Activated T-cell treated with anti-CD3 and anti-CD28 coated beads, Interleukin-2, amount 50 U/mL, for 72 hours (primary cell): ENCODE results near the gene CAPN3. TPM values are rescaled to one million over a fixed set of nuclear protein-coding genes. Genes with fewer than 3 reads are reported as not detected.

Experiments used
- ATAC-seq, 2 donors: fragments of 150-1000 bp; cut with Tn5 transposase; replicated peaks in 1 of 2; 2 replicates each; pipeline ENCODE4 v1.10.0; 2021; ENCODE audit warnings: moderate library complexity in 2 of 2, mild to moderate bottlenecking in 1 of 2
- DNase-seq, 2 donors: peaks; one replicate each; pipeline ENCODE4 v3.0.0; 2021 to 2022; ENCODE audit warnings: mixed read lengths in 1 of 2
- H3K27ac Mint-ChIP-seq: one replicate; pipeline ENCODE4 v1.8.0; 2022; ENCODE audit warnings: mild to moderate bottlenecking, moderate library complexity, mixed read lengths
- H3K27me3 Mint-ChIP-seq: one replicate; pipeline ENCODE4 v1.8.0; 2022; ENCODE audit warnings: low read depth, mixed read lengths
- H3K36me3 Mint-ChIP-seq, 2 donors: one replicate each; pipeline ENCODE4 v1.8.0; 2022; ENCODE audit warnings: mixed read lengths in 2 of 2, mild to moderate bottlenecking in 1 of 2; ENCODE audit not compliant: insufficient read depth in 2 of 2
- H3K4me1 Mint-ChIP-seq: one replicate; pipeline ENCODE4 v1.8.0; 2022; ENCODE audit warnings: low read depth, mixed read lengths
- H3K4me3 Mint-ChIP-seq, 2 donors: one replicate each; pipeline ENCODE4 v1.8.0; 2022; ENCODE audit warnings: mild to moderate bottlenecking in 2 of 2, mixed read lengths in 2 of 2, moderate library complexity in 2 of 2
- H3K9me3 Mint-ChIP-seq, 2 donors: one replicate each; pipeline ENCODE4 v1.8.0; 2022; ENCODE audit warnings: mixed read lengths in 2 of 2
- total RNA-seq, 2 donors: library from RNA; stranded (reverse); gene quantifications; one replicate each; pipeline ENCODE4 v1.2.3, GENCODE V29; 2022

CAPN3 gene
- total RNA-seq, 2 donors from 2014 or later: 9.0 to 9.2 TPM

DNA sequence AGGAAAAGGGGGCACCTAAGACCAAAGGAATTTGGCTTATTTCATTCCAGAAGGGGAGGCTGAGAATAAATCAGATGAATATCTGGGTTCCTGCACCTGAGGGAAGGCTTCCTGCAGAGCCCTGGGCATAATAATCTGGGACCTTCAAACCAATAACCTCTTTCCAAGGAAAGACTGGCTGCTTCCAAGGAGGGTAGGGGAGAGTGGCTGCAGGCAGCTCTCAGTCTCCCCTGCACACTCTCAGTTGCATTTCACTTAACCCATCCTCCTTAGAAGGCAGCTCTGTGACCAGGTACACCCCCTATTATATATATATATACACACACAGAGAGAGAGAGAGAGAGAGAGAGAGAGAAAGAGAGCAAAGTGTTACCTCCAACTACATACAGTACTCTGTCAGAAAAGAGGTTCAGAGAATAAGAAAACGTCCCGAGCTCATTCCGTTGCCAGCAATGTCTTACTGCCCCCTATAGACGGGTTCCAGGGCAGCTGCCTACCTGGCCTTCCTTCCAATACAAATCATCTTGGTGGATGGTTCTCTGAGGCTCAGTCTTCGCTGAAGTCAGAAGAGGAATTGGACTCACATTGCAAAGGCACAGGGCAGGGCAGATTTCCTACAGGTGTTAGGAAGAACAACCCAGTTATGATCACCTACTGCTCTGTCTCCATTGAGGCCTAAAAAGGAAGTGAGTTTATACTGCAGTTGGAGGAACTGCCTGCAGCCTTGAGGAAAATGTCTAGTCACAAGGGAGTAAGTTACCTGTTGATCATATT is 26.1 kb downstream of the CAPN3 start:
- no peak overlapping the region for H3K4me3 Mint-ChIP-seq
- H3K27me3 Mint-ChIP-seq: no peaks in the 10 kb centered on the region
- H3K27ac Mint-ChIP-seq: no peak overlapping the region
- peak; percentile 23 to 44 for DNase-seq
- ATAC-seq: peak; percentile 49 to 58
- no peaks in the 10 kb centered on the region for H3K9me3 Mint-ChIP-seq
- no peaks in the 10 kb centered on the region for H3K36me3 Mint-ChIP-seq
- no peaks in the 10 kb centered on the region for H3K4me1 Mint-ChIP-seq

DNA sequence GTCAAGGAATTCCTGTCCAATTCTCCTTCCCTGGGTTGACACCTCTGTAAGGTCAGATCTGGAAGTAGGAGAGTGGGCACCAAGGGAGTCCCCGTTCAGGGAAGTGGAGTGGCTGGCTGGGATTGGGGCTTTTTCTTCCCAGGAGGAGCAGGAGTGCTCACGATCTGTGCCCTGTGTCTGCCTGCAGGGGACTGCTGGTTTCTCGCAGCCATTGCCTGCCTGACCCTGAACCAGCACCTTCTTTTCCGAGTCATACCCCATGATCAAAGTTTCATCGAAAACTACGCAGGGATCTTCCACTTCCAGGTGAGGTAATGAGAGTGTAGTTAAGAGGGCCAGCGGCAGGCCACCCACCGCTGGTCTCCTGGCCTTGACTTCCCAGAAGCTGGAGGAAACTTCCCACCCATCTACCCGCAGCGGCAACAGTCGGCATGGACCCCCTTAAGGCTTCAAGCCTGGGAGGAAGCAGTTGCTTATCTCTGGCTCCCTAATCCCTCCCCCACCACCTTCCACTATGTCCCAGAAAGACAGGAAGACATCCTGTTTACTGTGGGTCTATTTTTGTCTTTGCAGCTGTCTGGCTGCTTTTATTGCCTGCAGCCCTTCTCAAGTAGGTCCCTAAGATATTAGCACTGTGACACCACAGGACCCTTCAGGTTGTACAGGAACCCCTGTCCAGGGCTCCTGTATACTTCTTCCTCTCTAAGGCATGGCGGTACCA is 26.8 kb downstream of the CAPN3 start:
- no peaks in the 10 kb centered on the region for H3K36me3 Mint-ChIP-seq
- H3K4me1 Mint-ChIP-seq: no peaks in the 10 kb centered on the region
- ATAC-seq (no peak), DNase-seq (no peak)
- H3K27ac Mint-ChIP-seq: no peak overlapping the region
- H3K9me3 Mint-ChIP-seq: no peaks in the 10 kb centered on the region
- no peaks in the 10 kb centered on the region for H3K27me3 Mint-ChIP-seq
- H3K4me3 Mint-ChIP-seq: no peak overlapping the region

DNA sequence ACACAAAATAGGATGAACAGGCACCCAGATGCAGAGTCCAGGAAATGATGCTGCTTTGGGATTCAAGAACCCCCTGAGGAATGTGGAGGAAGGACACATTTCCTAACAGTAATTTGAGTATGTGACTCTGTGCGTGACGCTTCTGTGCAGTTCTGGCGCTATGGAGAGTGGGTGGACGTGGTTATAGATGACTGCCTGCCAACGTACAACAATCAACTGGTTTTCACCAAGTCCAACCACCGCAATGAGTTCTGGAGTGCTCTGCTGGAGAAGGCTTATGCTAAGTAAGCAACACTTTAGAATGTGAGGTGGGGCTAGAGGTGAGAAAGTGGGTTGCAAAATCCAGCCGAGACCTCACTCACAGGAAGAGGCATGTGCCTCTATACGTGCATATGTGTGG is 28.3 kb downstream of the CAPN3 start:
- H3K9me3 Mint-ChIP-seq: no peaks in the 10 kb centered on the region
- DNase-seq (no peak), ATAC-seq (no peak)
- H3K4me1 Mint-ChIP-seq: no peaks in the 10 kb centered on the region
- no peak overlapping the region for H3K4me3 Mint-ChIP-seq
- no peaks in the 10 kb centered on the region for H3K27me3 Mint-ChIP-seq
- no peaks in the 10 kb centered on the region for H3K36me3 Mint-ChIP-seq
- no peak overlapping the region for H3K27ac Mint-ChIP-seq

DNA sequence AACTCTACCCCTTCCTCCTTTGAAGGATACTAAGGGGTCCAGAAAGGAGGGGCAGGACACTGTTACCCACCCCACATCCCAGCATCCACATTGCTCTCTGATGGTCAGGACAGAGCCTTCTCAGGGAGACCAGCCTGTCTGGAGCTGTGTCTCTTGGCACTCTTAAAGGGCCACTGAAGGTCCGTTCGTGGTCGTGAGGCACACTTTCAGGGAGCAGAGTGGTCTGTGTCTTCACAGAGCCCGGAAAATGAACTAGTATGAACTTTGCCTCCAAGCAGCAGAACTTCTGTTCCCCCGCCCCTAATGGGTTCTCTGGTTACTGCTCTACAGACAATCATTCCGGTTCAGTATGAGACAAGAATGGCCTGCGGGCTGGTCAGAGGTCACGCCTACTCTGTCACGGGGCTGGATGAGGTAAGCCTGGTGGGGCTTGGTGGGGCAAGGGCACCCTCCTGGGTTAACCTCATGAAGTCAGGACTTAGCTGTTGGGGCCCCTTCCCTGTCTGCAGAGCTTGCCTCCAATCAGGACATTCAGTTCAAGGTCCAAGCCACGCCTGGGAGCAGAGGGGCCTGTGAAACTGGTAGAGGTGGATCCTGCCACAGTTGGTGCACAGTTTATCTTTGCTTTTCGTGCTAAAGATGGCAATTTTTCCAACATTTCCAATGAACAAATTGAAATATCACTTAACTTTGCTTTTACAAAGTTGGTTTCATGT is 33.2 kb downstream of the CAPN3 start:
- no peaks in the 10 kb centered on the region for H3K4me1 Mint-ChIP-seq
- no peaks in the 10 kb centered on the region for H3K27me3 Mint-ChIP-seq
- H3K36me3 Mint-ChIP-seq: no peaks in the 10 kb centered on the region
- H3K4me3 Mint-ChIP-seq: no peak overlapping the region
- H3K9me3 Mint-ChIP-seq: no peaks in the 10 kb centered on the region
- no peak overlapping the region for H3K27ac Mint-ChIP-seq
- no peak for DNase-seq
- no peak for ATAC-seq

DNA sequence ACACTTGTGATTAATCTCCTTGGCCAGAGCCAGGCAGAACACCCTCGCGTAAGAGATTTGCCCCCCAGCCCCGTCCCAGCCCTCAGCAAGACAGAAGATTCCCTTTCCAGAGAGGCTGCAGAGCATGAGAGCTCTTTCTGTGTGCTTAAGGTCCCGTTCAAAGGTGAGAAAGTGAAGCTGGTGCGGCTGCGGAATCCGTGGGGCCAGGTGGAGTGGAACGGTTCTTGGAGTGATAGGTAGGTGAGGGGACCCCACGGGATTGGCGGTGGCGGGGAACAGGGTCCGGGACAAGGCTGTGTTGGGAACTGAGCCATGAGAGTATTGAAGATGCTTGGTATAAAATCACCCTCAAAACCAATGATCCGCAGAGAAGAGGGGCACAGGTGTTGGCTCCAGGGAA is 34.8 kb downstream of the CAPN3 start:
- Mint-ChIP-seq H3K4me1 (no peaks in the 10 kb centered on the region), H3K4me3 (no peak overlapping the region), H3K27me3 (no peaks in the 10 kb centered on the region), H3K27ac (no peak overlapping the region), H3K36me3 (no peaks in the 10 kb centered on the region), H3K9me3 (no peaks in the 10 kb centered on the region)
- no peak for DNase-seq
- ATAC-seq: no peak

DNA sequence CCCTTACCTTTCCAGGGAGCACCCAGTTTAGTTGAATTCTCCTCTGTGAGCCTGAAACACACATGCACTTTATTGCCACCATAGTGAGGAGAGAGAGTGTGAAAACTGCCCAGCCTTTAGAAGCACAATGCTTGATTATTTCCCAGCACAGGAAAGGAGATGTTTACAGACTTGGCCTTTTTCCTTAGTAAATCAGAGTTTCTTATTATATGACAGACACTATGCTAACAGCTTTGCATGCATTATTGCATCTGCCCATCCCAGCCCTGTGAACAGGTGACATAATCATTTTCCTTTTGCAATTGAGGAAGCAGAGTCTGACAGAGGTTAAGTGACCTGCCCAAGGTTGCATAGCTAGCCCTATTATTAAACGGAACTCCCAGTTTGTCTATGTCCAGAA is 36.5 kb downstream of the CAPN3 start:
- Mint-ChIP-seq H3K9me3 (no peaks in the 10 kb centered on the region), H3K27ac (no peak overlapping the region), H3K4me1 (no peaks in the 10 kb centered on the region), H3K27me3 (no peaks in the 10 kb centered on the region), H3K36me3 (peaks cover 0 to 2% of the 10 kb centered on the region in 2 donors), H3K4me3 (no peak overlapping the region)
- ATAC-seq (no peak), DNase-seq (no peak)

DNA sequence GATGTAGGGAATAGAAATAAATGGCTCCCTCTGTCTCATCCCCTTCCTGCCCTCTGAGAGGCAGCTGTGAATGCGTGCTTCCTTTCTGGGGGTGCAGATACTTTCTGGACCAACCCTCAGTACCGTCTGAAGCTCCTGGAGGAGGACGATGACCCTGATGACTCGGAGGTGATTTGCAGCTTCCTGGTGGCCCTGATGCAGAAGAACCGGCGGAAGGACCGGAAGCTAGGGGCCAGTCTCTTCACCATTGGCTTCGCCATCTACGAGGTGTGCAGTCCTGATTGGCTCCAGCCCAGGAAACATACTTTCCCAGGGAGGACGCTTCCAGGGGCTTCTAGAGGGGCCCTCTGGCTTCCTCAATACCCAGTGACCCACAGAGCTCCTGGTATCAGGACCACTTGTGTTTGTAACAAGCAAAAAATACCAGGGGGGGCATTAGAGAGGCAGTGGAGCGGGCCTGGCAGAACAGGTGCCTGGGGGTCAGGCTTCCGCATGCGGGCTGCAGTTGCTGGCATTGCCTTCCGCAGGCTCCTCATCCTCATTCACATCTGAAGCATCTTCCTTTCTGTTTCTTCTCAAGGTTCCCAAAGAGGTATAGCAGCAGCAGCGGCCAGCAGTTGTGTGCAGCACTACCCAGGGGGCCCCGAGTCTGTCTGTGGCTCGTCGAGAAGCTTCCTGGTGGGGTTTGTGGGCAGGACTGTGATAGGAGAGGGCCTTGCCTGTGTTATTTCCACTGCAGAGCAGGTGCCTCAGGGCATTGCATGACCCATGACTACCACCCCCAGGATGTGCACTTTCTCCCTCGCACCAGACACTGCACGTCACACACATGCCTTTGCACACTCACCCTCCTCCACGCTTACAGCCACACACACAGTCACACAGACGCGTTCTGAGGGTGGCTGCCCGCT is 42.5 kb downstream of the CAPN3 start:
- Mint-ChIP-seq H3K9me3 (no peaks in the 10 kb centered on the region), H3K36me3 (peaks cover 0 to 2% of the 10 kb centered on the region in 2 donors), H3K27ac (no peak overlapping the region), H3K27me3 (no peaks in the 10 kb centered on the region), H3K4me3 (peak overlapping the region; percentile 18 to 69), H3K4me1 (peaks cover 6% of the 10 kb centered on the region)
- ATAC-seq (peak; percentile 58 to 59), DNase-seq (no peak)

DNA sequence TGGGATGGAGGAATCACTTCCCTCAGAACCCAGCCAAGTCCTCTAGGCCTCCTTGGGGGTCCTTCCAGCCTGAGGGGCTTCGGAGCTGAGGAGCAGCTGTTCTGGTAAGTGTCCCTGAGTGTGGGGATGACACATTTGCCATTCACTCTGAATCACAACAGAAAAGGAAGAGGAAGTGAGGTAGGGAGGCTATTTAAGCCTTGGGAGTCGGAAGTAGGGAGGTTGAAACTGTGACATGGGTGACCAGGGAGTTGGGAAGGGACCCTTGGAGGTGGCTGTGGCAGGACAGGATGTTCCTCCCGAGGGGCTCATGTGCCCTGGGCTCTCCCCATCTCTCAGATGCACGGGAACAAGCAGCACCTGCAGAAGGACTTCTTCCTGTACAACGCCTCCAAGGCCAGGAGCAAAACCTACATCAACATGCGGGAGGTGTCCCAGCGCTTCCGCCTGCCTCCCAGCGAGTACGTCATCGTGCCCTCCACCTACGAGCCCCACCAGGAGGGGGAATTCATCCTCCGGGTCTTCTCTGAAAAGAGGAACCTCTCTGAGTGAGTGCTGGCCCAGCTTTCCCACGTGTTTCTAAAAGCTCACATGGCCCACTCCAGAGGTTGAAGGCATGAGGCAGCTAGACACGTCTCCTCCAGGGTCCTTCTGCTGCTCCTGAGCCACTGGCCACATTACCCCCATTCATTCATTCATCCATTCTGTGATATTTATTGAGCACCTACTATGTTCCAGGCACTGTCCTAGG is 43.3 kb downstream of the CAPN3 start:
- ATAC-seq (peak; percentile 12 to 16), DNase-seq (no peak)
- no peaks in the 10 kb centered on the region for H3K27me3 Mint-ChIP-seq
- H3K36me3 Mint-ChIP-seq: peaks cover 0 to 2% of the 10 kb centered on the region in 2 donors
- peaks cover 6% of the 10 kb centered on the region for H3K4me1 Mint-ChIP-seq
- H3K4me3 Mint-ChIP-seq: no peak overlapping the region
- no peaks in the 10 kb centered on the region for H3K9me3 Mint-ChIP-seq
- H3K27ac Mint-ChIP-seq: no peak overlapping the region

DNA sequence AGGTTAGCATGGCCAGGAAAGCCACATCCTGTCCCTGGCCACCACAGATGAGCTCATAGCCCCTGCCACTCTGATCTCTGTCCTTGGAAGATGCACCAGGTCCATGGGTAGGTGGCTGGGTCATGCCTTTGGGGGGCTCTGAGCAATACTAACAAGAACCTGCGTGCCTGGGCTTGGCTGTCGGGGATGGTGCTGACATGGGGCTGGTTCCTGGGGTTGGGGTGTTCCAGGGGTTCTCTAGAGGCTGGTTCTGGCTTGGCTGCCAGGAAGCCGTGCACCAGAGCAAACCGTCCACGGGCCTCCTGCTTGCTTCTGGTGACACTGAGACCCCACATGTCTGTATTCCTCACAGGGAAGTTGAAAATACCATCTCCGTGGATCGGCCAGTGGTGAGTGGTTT is 44.1 kb downstream of the CAPN3 start:
- no peaks in the 10 kb centered on the region for H3K9me3 Mint-ChIP-seq
- H3K27me3 Mint-ChIP-seq: no peaks in the 10 kb centered on the region
- no peak overlapping the region for H3K27ac Mint-ChIP-seq
- no peak for ATAC-seq
- H3K4me1 Mint-ChIP-seq: peaks cover 6% of the 10 kb centered on the region
- no peak for DNase-seq
- no peak overlapping the region for H3K4me3 Mint-ChIP-seq
- peaks cover 0 to 2% of the 10 kb centered on the region in 2 donors for H3K36me3 Mint-ChIP-seq

DNA sequence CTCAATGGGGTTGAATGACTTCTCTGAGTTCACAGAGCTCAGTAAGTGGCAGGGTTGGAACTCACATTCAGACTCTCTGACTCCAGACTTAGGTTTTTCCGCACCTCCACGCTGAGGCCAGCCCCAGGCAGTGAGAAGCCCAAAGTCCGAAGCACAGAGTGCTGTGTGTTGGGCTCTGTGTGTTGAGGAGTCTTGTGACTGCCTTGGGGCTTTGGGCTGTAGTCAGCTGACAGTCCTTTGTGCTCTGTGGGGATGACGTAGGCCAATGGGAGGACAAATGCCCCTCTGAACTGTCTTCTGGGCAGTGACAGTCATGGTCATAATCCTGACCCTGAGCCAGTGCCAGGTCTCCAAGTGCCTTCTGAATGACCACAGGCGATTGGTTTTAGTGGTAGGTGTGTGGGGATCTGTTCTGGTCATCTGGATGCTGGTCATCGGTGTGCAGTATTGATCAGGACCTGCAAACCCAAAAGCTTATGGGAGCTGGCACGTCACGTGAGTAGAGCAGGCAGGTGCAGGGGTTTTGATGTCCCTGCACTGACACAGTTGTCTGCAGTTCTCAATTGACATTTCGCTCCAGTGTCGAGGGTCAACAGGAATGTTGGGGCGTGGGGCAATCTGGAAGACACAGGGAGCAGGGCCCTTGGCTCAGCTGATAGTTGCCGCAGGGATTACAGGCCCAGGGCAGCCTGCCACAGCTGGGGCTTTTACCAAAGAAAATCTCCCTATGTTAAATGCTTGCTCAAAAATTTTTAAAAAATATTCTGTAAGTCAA is 45.3 kb downstream of the CAPN3 start:
- H3K9me3 Mint-ChIP-seq: no peaks in the 10 kb centered on the region
- no peak overlapping the region for H3K27ac Mint-ChIP-seq
- DNase-seq (no peak), ATAC-seq (no peak)
- peaks cover 6% of the 10 kb centered on the region for H3K4me1 Mint-ChIP-seq
- peaks cover 0 to 2% of the 10 kb centered on the region in 2 donors for H3K36me3 Mint-ChIP-seq
- no peak overlapping the region for H3K4me3 Mint-ChIP-seq
- H3K27me3 Mint-ChIP-seq: no peaks in the 10 kb centered on the region

DNA sequence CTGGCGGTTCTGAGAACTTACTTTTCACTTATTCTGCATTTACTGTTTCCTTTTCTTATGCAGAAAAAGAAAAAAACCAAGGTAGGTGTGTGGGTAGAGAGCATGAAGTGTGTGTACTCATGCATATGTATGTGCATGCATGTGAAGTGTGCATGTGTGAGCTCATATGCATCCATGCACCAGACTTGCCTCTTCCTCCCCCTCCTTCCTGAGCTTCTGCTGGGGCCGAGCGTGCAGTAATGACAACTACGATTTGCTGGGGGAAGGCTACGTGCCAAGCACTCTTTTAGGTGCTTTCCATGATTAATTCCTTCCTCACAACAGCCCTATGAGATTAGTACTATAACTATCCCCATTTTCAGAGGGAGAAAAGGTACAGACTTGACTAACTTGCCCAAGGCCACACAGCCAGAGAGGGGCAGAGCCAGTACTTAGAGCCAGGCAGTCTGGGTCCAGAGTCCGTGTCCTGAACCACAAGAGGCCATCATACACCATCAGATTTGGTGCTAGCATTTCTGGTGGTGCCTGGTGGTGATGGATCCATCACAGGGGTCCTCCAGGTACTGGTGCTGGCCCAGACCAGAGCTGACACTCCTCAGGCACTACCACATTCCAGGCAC is 46.7 kb downstream of the CAPN3 start:
- no peaks in the 10 kb centered on the region for H3K27me3 Mint-ChIP-seq
- ATAC-seq (no peak), DNase-seq (no peak)
- H3K4me3 Mint-ChIP-seq: no peak overlapping the region
- no peaks in the 10 kb centered on the region for H3K9me3 Mint-ChIP-seq
- no peak overlapping the region for H3K27ac Mint-ChIP-seq
- peaks cover 6% of the 10 kb centered on the region for H3K4me1 Mint-ChIP-seq
- H3K36me3 Mint-ChIP-seq: no peaks in the 10 kb centered on the region
